GM18502 (cell line): ENCODE data around the gene TCOF1.

ENCODE experiments used
- ATAC-seq: cut with Tn5 transposase; IDR thresholded peaks from one replicate; pipeline ENCODE4 v1.9.1; 2021; ENCODE audit warnings: mild to moderate bottlenecking; ENCODE audit not compliant: unreplicated experiment, poor library complexity

TCOF1 gene

DNA sequence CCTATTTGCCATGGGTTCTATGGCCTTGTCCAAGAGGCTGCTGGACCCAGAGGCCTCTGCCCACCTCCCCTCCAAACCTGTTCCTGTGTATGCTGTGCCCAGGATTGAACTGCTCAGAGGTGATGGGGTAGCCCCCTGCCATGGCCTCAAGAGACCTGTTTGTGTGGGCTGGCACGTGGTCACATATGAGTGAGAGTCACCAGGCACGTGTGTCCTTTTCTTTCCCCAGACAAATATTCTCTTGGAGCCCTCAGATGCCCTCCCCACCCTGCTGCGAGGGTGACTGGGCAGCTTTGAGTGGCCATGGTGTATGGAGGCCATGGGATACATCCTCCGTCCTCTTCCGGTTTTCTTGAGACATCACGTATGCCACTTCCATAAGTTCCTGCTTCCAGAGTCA is 10.9 kb upstream of the TCOF1 start:
- ATAC-seq: no peak

DNA sequence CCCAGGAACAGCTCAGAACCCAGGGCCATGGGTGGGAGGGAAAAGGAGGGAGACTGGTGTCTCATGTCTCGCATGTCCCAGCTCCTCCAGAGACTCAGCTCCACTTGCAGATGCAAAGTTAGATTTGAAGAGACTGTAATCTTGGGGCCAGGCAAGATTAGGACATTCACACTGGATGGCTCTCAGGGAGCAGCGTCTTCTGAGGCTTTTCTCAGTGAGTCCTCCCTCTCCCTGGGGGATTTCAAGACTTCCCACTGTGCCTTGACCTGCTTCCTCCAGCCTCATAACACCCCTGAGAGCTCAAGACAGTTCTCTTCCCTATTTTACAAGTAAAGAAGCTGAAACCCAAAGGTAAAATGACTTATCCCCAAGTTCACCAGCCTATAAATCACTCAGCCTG is 10.5 kb upstream of the TCOF1 start:
- no peak for ATAC-seq

GRCh38 chr5:150347451-150347850 is 10.0 kb upstream of the TCOF1 start:
- ATAC-seq: no peak

DNA sequence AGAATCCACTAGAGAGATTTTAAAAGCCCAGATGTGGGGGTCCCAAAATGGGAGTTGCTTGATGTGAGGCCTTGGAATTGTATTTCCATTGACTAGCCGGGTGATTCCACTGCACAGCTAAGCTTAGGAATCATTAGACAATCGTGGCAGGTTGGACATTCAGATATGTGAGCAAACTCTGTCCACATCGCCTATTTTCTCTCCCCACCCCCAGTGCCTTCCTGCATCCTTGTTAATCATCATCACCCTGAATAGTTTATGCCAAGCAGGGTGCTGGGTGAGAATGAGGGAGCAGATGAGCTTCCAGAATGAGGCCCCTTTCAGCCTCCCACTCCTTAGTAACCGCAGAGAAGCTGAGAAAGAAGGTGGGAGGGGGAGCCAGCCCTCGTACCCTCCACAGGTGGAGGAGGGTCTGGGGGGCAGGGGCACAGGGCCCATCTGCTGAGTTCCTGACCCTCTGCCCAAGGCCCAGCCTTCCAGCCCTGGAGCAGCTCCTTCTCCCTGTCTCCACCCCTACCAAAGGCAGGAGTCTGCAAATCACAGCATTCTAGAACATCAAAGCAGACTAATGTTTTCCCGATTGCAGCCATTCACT is 7.7 kb upstream of the TCOF1 start:
- ATAC-seq: no peak

- ATAC-seq: peak; percentile 86
These were observed 6.8 kb upstream of the TCOF1 start for GRCh38 chr5:150350524-150351344.

- ATAC-seq: no peak
These were observed 5.1 kb upstream of the TCOF1 start for GRCh38 chr5:150352244-150353031.

GRCh38 chr5:150353032-150353675 is 4.3 kb upstream of the TCOF1 start:
- ATAC-seq: no peak

GRCh38 chr5:150355791-150356190 is 1.7 kb upstream of the TCOF1 start:
- no peak for ATAC-seq

DNA sequence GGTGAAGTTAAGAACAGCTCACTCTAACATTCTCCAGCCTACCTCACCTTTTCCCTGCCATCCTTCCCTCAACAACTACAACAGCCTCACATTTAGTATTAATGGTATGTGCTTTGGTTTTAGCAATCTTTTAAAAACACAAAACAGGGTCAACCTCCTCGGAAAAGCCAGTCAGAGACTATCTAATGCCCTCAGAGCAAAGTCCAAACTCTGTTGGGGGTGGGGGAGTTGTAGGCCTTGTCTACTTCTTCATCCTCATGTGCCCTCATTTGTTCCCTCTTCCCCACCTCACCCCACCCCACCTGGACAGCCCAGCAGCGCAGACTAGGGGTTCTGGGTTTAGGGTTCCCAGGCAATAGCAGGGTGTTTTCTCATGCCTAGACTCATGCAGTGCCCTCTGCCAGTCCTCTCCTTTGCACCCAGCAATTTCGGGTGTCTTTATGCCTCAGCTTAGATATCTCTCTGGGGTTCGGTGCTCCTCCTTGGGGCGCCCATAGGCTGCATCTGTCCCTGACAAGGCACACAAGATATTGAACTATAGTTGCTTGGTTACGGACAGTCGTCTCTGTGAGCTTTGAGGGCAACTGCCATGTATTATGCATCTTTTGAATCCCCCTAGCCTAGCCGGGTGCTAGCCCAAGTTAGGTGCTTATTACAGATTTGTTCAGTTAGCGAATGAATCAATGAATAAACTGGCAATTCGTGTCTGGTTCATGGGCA is 762 bp upstream of the TCOF1 start:
- ATAC-seq: no peak

DNA sequence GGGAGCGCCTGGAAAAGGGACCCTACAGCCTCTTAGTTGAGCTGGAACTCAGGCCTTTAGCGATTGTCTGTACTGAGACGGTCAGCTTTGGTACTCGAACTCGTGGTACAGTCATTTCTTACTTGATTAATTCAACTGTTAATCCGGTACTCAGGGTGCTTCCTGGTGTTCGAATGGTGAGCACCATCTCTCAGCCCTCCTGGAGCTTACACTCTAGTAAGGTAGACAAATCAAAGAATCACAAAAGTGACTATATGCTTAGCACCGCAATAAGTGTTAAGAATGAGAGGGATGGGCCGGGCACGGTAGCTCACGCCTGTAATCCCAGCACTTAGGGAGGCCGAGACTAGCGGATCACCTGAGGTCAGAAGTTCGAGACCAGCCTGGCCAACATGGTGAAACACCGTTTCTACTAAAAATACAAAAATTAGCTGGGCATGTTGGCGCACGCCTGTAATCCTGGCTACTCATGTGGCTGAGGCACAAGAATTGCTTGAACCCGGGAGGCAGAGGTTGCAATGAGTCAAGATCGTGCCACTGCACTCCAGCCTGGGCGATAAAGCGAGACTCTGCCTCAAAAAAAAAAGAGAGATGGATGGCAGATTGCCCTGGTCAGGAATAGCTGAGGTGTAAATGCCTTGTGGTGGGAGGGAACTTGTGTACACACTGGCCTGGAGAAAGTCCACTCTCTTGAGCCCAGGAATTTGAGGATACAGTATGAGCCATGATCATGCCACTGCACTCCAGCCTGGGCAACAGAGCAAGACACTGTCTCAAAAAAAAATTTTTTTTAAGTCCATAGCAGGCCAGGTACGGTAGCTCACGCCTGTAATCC is 981 bp downstream of the TCOF1 start:
- peak; percentile 4 for ATAC-seq

DNA sequence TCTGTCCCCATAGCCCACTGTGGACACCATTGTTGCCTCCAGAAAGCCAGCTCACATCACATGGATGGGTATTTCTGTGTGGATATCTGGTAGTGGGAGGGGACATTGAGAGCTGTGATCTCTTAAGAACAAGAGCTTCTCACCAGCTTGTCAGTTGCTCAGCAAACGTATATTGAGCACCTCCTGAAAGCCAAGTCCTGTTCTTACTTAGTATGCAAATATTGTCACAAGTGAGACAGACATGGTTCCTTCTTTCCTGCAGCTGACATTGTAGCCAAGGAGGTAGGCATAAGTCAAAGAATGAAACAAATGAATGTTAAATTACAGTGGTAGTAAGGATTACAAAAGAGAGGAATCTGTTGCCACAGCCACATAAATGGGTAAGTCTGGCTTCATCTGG is 3.8 kb downstream of the TCOF1 start:
- peak; percentile 41 for ATAC-seq

DNA sequence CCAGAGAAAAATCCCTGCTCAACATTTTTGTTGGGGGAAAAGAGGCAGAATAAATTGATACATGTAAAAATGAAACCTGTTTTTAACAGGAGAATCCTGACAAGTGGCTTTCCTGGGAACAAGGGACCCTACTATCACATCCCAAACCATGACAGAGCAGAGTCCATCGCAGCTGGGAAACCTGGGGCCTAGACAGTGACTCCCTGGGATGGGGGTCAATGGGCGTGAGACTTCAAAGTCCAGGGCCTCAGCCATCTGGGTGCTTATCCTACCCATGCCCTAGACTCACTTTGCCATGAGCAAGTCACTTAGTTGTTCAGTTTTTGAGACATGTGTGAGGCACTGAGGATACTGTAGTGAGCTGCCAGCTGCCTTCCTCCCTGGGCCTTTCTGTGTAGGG is 5.7 kb downstream of the TCOF1 start:
- ATAC-seq: no peak

DNA sequence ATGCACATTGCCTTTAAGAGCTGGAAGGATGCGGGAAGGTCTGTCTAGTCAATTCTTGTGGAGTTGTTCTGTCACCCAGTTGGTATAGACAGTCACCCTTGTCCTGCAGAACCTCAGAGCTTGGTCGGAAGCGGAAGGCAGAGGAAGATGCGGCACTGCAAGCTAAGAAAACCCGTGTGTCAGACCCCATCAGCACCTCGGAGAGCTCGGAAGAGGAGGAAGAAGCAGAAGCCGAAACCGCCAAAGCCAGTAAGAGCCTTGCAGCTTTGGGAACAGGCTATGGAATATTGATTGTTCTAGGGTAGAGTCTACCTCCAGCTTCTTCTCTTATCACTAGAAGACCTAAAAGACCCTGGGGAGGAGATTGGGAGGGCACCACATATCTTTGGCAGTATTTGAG is 6.5 kb downstream of the TCOF1 start:
- ATAC-seq: no peak

- no peak for ATAC-seq
These were observed 11.0 kb downstream of the TCOF1 start for GRCh38 chr5:150368526-150368925.

DNA sequence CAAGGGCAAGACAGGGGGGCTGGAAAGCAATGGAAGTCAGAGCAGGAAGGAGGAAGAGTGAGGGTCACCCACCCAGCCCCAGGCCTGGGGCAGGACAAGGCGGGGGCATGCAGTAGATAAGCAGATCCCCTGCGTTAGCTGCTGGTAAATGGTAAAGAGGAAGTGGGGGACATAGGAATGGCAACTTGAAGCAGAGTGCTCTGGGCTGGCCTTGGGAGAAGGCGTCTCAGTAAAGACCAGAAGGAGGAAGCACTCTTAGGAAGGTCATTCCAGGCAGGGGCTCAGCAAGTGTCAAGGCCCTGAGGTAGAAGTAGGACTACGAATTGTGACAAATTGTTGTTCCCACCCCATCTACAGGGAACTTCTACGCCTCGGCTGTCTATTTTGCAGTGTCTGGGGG is 15.1 kb downstream of the TCOF1 start:
- ATAC-seq: no peak

DNA sequence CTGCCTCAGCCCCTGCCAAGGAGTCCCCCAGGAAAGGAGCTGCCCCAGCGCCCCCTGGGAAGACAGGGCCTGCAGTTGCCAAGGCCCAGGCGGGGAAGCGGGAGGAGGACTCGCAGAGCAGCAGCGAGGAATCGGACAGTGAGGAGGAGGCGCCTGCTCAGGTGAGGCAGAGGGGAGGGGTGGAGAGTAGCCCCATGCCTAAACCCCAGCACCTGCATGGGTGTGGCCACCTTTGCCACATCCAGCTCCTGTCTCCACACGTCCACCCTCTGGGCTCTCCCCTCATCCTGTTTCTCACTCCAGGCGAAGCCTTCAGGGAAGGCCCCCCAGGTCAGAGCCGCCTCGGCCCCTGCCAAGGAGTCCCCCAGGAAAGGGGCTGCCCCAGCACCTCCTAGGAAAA is 17.2 kb downstream of the TCOF1 start:
- ATAC-seq: no peak

GRCh38 chr5:150376799-150377771 is 19.6 kb downstream of the TCOF1 start:
- no peak for ATAC-seq
